ENCODE results near the gene MRPL39.

Gene MRPL39

GRCh38 chr21:25582164-25582790, 25.0 kb downstream of the MRPL39 start:
- Histone ChIP-seq H3K36me3 (ENCODE audit: control insufficient read depth, insufficient read depth, low read length) (peaks cover under 1% of the 10 kb centered on the region), H3K27ac (ENCODE audit: insufficient read depth, low read length, poor library complexity, severe bottlenecking) (no peak overlapping the region), H3K27me3 (replicated peaks; ENCODE audit: control insufficient read depth, insufficient read depth, low read length, poor library complexity, severe bottlenecking) (no peaks in the 10 kb centered on the region), H3K4me3 (ENCODE audit: insufficient read depth, low read depth, low read length, poor library complexity, severe bottlenecking) (no peak overlapping the region), H3K4me1 (ENCODE audit: control insufficient read depth, insufficient read depth, low read length, poor library complexity, severe bottlenecking) (no peaks in the 10 kb centered on the region), H3K9me3 (ENCODE audit: control insufficient read depth, low read length) (no peaks in the 10 kb centered on the region)
- DNase-seq: no peak

- Histone ChIP-seq H3K36me3 (ENCODE audit: control insufficient read depth, insufficient read depth, low read length) (no peaks in the 10 kb centered on the region), H3K27ac (ENCODE audit: insufficient read depth, low read length, poor library complexity, severe bottlenecking) (no peak overlapping the region), H3K9me3 (ENCODE audit: control insufficient read depth, low read length) (no peaks in the 10 kb centered on the region), H3K4me1 (ENCODE audit: control insufficient read depth, insufficient read depth, low read length, poor library complexity, severe bottlenecking) (no peaks in the 10 kb centered on the region), H3K4me3 (ENCODE audit: insufficient read depth, low read depth, low read length, poor library complexity, severe bottlenecking) (no peak overlapping the region), H3K27me3 (replicated peaks; ENCODE audit: control insufficient read depth, insufficient read depth, low read length, poor library complexity, severe bottlenecking) (no peaks in the 10 kb centered on the region)
- no peak for DNase-seq
Measured at GRCh38 chr21:25581582-25581981, 25.7 kb downstream of the MRPL39 start.

- Histone ChIP-seq H3K4me3 (ENCODE audit: insufficient read depth, low read depth, low read length, poor library complexity, severe bottlenecking) (no peak overlapping the region), H3K27ac (ENCODE audit: insufficient read depth, low read length, poor library complexity, severe bottlenecking) (no peak overlapping the region), H3K9me3 (ENCODE audit: control insufficient read depth, low read length) (no peaks in the 10 kb centered on the region), H3K36me3 (ENCODE audit: control insufficient read depth, insufficient read depth, low read length) (no peaks in the 10 kb centered on the region), H3K27me3 (replicated peaks; ENCODE audit: control insufficient read depth, insufficient read depth, low read length, poor library complexity, severe bottlenecking) (no peaks in the 10 kb centered on the region), H3K4me1 (ENCODE audit: control insufficient read depth, insufficient read depth, low read length, poor library complexity, severe bottlenecking) (no peaks in the 10 kb centered on the region)
- DNase-seq: no peak
Measured at GRCh38 chr21:25580912-25581260, 26.4 kb downstream of the MRPL39 start.

GRCh38 chr21:25579226-25580013, 27.9 kb downstream of the MRPL39 start:
- Histone ChIP-seq H3K9me3 (ENCODE audit: control insufficient read depth, low read length) (no peaks in the 10 kb centered on the region), H3K4me3 (ENCODE audit: insufficient read depth, low read depth, low read length, poor library complexity, severe bottlenecking) (no peak overlapping the region), H3K36me3 (ENCODE audit: control insufficient read depth, insufficient read depth, low read length) (no peaks in the 10 kb centered on the region), H3K27ac (ENCODE audit: insufficient read depth, low read length, poor library complexity, severe bottlenecking) (no peak overlapping the region), H3K27me3 (replicated peaks; ENCODE audit: control insufficient read depth, insufficient read depth, low read length, poor library complexity, severe bottlenecking) (no peaks in the 10 kb centered on the region), H3K4me1 (ENCODE audit: control insufficient read depth, insufficient read depth, low read length, poor library complexity, severe bottlenecking) (peaks cover 4% of the 10 kb centered on the region)
- no peak for DNase-seq

- H3K27ac ChIP-seq (ENCODE audit: insufficient read depth, low read length, poor library complexity, severe bottlenecking): no peak overlapping the region
- H3K4me1 ChIP-seq (ENCODE audit: control insufficient read depth, insufficient read depth, low read length, poor library complexity, severe bottlenecking): peaks cover 8% of the 10 kb centered on the region
- no peak for DNase-seq
- H3K4me3 ChIP-seq (ENCODE audit: insufficient read depth, low read depth, low read length, poor library complexity, severe bottlenecking): no peak overlapping the region
- H3K36me3 ChIP-seq (ENCODE audit: control insufficient read depth, insufficient read depth, low read length): no peaks in the 10 kb centered on the region
- H3K27me3 ChIP-seq (replicated peaks; ENCODE audit: control insufficient read depth, insufficient read depth, low read length, poor library complexity, severe bottlenecking): no peaks in the 10 kb centered on the region
- no peaks in the 10 kb centered on the region for H3K9me3 ChIP-seq (ENCODE audit: control insufficient read depth, low read length)
Measured at GRCh38 chr21:25578056-25578961, 29.0 kb downstream of the MRPL39 start.

GRCh38 chr21:25577424-25578055, 29.7 kb downstream of the MRPL39 start:
- H3K4me1 ChIP-seq (ENCODE audit: control insufficient read depth, insufficient read depth, low read length, poor library complexity, severe bottlenecking): peaks cover 8% of the 10 kb centered on the region
- H3K27ac ChIP-seq (ENCODE audit: insufficient read depth, low read length, poor library complexity, severe bottlenecking): no peak overlapping the region
- H3K36me3 ChIP-seq (ENCODE audit: control insufficient read depth, insufficient read depth, low read length): no peaks in the 10 kb centered on the region
- no peak overlapping the region for H3K4me3 ChIP-seq (ENCODE audit: insufficient read depth, low read depth, low read length, poor library complexity, severe bottlenecking)
- no peak for DNase-seq
- H3K27me3 ChIP-seq (replicated peaks; ENCODE audit: control insufficient read depth, insufficient read depth, low read length, poor library complexity, severe bottlenecking): no peaks in the 10 kb centered on the region
- H3K9me3 ChIP-seq (ENCODE audit: control insufficient read depth, low read length): no peaks in the 10 kb centered on the region

- no peaks in the 10 kb centered on the region for H3K36me3 ChIP-seq (ENCODE audit: control insufficient read depth, insufficient read depth, low read length)
- H3K27me3 ChIP-seq (replicated peaks; ENCODE audit: control insufficient read depth, insufficient read depth, low read length, poor library complexity, severe bottlenecking): no peaks in the 10 kb centered on the region
- peak overlapping the region; percentile 81 for H3K27ac ChIP-seq (ENCODE audit: insufficient read depth, low read length, poor library complexity, severe bottlenecking)
- peak; percentile 23 to 44 (median 28) for DNase-seq
- no peaks in the 10 kb centered on the region for H3K9me3 ChIP-seq (ENCODE audit: control insufficient read depth, low read length)
- H3K4me1 ChIP-seq (ENCODE audit: control insufficient read depth, insufficient read depth, low read length, poor library complexity, severe bottlenecking): peaks cover 11% of the 10 kb centered on the region
- H3K4me3 ChIP-seq (ENCODE audit: insufficient read depth, low read depth, low read length, poor library complexity, severe bottlenecking): peak overlapping the region; percentile 26
Measured at GRCh38 chr21:25573409-25574206, 33.7 kb downstream of the MRPL39 start.

- Histone ChIP-seq H3K9me3 (ENCODE audit: control insufficient read depth, low read length) (no peaks in the 10 kb centered on the region), H3K4me3 (ENCODE audit: insufficient read depth, low read depth, low read length, poor library complexity, severe bottlenecking) (peak overlapping the region; percentile 26), H3K27me3 (replicated peaks; ENCODE audit: control insufficient read depth, insufficient read depth, low read length, poor library complexity, severe bottlenecking) (no peaks in the 10 kb centered on the region), H3K36me3 (ENCODE audit: control insufficient read depth, insufficient read depth, low read length) (no peaks in the 10 kb centered on the region), H3K4me1 (ENCODE audit: control insufficient read depth, insufficient read depth, low read length, poor library complexity, severe bottlenecking) (peaks cover 12% of the 10 kb centered on the region), H3K27ac (ENCODE audit: insufficient read depth, low read length, poor library complexity, severe bottlenecking) (peak overlapping the region; percentile 81)
- DNase-seq: no peak
Measured at GRCh38 chr21:25572861-25573310, 34.4 kb downstream of the MRPL39 start.

GRCh38 chr21:25571726-25572121, 35.6 kb downstream of the MRPL39 start:
- no peak overlapping the region for H3K4me3 ChIP-seq (ENCODE audit: insufficient read depth, low read depth, low read length, poor library complexity, severe bottlenecking)
- no peaks in the 10 kb centered on the region for H3K27me3 ChIP-seq (replicated peaks; ENCODE audit: control insufficient read depth, insufficient read depth, low read length, poor library complexity, severe bottlenecking)
- H3K36me3 ChIP-seq (ENCODE audit: control insufficient read depth, insufficient read depth, low read length): no peaks in the 10 kb centered on the region
- H3K27ac ChIP-seq (ENCODE audit: insufficient read depth, low read length, poor library complexity, severe bottlenecking): no peak overlapping the region
- H3K4me1 ChIP-seq (ENCODE audit: control insufficient read depth, insufficient read depth, low read length, poor library complexity, severe bottlenecking): peaks cover 20% of the 10 kb centered on the region
- no peaks in the 10 kb centered on the region for H3K9me3 ChIP-seq (ENCODE audit: control insufficient read depth, low read length)
- DNase-seq: no peak

Data from effector memory CD4-positive, alpha-beta T cell (primary cell).